CD4-positive, alpha-beta T cell treated with Interleukin-17A for 1 hour (primary cell): ENCODE data around the gene ATXN7L1.
"Not testable (repeated sequence)": the region's sequence is repeated elsewhere in the genome, so short reads cannot be mapped to it uniquely, and the experiment has no call there.

Experiments
- DNase-seq: peaks from one replicate; pipeline ENCODE4 v3.0.0-alpha.2; 2020

The ATXN7L1 gene

DNA sequence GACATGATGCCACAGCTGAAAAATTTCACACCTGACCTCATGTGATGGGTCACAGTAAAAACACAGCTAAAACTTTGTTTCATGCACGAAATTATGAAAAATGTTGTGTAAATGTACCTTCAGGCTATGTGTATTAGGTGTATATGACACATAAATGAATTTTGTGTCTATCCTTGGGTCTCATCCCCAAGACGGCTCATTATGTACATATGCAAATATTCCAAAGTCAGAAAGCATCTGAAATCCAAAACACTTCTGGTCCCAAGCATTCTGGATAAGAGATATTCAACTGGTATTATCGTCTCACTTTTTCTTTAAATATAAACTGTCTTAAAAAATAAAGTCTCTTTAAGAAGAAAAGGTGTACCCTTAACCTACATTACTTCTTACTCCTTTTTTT is 145.4 kb downstream of the ATXN7L1 start:
- DNase-seq = no peak

DNA sequence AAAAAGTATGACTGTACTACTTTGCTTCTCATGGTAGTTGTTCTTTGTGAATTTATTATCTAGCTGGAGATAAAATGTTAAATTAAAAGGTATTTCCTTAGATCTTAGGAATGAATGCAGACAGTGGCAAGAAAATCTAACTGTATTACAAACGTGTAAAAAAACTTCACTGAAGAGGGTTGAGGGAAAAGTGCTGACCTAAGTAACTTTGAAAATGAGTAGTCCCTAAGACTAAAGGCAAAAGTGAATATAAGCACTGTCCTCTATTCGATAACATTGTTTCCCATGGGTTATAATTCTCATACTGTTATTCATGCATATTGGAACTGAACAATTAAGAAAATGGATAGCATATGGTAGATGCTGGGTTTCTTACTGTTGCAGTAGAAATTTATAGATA is 148.4 kb downstream of the ATXN7L1 start:
- DNase-seq = no peak

DNA sequence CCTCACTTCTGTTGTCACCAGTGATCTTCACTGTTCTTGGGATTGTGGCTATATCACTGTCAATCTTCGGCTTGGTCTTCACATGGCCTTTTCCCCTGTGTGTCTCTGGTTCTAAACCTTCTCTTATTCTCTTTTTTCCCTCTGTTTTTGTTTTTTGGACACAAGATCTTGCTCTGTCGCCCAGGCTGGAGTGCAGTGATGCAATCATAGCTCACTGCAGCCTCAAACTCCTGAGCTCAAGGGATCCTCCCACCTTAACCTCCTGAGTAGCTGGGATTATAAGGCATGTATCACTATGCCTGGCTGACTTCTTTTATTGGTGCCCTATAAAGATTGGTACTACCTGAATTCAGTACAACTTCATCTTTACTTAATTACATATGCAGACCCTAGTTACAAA is 151.7 kb downstream of the ATXN7L1 start:
- no peak for DNase-seq

DNA sequence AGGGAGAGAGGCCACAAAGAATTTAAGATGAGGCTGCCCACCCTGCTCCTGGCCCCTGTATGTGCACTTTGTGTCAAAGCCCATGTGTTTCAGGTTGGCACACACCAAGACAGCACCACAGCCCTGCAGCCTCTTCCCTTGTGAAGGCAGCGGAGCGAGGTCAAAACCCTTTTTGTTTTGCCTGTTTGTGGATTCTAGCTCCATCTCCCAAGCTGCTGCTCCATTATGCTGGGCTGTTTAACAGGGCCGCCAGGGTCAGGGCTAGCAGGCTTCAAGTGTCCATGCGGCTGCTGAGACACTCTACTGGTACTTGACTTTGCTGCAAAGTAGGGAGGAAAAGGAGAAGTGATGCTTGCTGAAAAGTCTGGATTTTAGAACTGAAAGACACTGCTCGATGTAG is 152.8 kb downstream of the ATXN7L1 start:
- no peak for DNase-seq

DNA sequence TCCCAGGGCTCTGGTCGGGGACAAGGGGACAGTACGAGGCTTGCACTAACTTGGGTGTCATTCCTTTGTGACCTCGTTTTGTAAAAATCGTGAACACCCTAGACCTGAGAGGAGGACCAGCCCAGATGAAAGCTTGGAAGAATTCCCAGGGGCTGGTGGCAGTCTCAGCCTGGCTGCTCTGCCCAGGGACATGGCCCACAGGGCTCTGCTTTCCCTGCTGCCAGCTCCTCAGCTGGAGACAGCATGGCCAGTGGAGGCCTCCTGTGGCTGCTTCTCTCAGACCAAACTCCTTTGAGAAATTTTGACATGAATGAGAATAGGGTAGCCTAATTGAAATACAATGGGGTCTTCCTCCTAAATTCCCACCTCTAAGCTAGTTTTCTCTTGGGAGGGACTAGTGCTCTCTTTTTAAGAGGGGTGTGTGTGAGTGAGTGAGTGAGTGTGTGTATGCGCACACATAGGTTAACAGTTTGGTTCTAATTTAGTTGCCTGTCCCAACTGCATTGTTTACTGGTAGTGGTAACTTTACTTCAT is 154.8 kb downstream of the ATXN7L1 start:
- DNase-seq = no peak

DNA sequence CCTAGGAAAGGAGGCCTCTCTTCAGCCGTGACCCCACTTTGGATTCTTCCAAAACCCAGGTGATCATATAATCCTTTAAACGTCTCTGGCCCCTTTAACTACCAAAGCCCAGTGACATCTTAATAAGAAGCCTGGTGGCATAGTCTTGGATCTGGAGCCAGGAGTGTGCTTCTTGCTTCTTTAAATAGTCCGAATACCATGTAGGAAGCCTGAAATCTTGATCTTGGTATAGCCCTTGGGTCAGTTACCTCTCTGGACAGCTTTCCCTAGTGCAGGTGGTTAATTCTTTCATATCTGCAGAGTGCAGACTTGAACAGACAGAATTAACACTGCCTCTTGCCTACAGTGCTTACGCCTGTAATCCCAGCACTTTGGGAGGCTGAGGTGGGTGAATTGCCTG is 156.5 kb downstream of the ATXN7L1 start:
- no peak for DNase-seq

DNA sequence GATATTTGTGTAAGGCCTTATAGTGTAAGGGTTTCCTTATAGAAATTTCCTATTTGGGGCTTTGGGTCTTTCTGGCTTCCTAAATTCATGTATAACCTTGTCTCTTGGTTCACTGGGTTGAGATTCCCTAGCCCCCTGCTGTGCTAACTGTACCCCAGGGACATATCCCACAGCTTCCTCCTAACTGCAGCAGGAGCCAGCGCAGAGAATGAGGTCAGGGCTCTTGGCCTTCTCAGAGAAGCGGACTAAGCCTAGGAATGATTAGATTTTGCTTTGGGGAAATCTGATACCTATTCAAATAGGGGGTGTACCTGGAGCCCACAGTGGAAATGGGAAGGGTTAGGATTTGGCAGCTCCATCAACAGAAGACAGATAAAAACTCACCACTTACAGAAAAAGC is 157.0 kb downstream of the ATXN7L1 start:
- DNase-seq = no peak

DNA sequence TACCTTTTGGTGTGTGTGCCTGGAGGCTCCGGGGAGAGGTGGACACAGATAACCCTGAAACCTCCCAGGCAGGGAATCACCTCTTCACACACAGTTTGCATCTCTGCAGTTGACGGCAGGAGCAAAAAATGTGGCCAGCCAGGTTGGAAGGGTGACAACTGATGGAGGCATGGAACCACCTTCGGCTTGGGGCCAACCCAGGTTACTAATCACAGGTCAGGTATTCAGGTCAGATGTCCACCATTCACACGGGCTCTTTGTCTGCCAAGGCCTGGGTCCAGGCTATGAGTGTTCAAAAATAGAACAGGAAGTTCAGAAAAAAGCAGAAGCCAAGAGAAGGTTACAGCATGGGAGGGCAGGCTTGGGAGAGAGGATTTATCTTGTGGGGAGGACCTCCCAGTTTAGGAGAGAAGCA is 157.9 kb downstream of the ATXN7L1 start:
- no peak for DNase-seq

DNA sequence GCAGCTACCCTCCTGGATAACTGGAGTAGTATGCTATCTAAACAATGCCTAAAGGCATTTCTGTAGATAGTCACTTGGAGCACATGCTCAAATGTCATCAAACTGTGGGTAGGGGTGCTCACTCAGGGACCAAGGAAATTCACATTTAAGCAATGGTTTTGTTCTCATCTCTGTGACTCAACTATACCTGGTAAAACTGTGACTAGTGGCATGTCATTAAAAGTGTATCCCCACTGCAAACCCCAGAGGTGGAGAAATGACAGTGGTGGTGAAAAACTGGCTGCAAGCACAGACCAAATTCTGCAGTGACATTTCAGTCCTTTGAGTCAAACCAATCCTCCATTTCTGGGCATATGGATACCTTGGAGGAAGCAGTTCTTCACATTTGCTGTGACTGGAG is 160.9 kb downstream of the ATXN7L1 start:
- no peak for DNase-seq

DNA sequence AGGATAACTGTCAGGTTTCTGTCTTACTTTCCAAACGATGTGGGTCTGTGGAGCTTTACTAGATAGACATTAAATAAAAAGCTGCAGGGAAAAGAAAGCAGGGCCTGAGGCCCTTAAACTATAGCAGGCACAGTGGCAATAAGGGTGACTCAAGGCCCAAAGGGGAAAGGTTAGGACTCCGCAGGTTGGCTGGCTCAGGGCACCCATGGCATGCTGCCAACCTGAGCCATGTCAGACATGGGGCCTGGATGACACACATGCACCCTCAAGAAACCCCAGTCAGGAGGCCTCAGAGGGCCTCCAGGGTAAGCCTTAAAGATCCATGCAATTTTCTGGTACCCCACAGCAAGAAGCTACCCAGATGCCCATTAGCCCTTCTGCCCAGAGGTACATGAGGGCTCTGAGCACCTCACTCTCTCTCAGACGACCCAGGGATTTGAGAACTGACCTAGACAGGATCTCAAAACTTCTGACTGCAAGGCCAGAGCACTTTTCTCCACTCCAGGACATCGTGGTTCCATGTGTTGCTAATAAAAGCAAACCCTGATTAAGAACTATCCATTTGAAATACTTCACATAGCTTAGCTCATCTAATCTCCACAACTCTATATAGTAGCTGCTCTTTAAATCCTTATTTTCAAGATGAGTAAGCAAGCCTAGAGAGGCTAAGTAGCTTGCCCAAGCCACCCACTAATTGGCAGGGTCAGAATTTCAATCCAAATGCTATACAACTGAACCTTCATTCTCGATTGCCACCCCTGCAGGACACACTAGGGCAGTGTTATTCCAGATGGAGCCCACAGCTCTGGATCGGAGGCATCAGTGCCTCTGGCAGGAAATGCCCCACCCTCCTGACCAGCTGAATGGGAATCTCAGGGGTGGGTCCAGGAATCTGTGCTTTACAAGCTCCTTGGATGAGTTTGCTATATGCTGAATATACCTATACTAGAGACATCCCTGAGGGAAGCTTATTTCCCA is 162.6 kb downstream of the ATXN7L1 start:
- no peak for DNase-seq

DNA sequence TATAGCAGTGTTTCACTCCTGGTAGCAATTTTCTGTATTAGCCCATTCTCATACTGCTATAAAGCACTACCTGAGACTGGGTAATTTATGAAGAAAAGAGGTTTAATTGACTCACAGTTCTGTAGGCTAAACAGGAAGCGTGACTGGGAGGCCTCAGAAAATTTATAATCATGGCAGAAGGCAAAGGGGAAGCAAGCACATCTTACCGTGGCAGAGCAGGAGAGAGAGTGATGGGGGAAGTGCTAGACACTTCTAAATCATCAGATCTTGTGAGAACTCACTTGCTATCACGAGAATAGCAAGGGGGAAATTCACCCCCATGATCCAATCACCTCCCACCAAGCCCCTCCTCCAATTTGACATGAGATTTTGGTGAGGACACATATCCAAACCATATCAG is 163.5 kb downstream of the ATXN7L1 start:
- DNase-seq = no peak

DNA sequence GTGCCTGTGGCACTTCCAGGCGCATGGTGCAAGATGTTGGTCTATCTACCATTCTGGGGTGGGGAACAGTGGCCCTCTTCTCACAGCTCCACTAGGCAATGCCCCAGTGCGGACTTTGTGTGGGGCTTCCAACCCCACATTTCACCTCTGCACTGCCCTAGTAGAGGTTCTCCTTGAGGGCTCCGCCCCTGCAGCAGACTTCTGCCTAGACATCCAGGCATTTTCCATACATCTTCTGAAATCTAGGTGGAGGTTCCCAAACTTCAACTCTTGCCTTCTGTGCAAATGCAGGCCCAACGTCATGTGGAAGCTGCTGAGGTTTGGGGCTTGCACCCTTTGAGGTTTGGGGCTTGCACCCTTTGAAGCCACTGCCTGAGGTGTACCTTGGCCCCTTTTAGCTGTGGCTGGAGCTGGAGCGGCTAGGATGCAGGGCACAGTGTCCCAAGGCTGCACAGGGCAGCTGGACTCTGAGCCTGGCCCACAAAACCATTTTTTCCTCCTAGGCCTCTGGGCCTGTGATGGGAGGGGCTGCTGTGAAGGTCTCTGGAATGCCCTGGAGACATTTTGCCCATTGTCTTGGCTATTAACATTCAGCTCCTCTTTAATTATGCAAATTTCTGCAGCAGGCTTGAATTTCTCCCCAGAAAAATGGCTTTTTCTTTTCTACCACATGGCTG is 164.5 kb downstream of the ATXN7L1 start:
- DNase-seq = no peak

DNA sequence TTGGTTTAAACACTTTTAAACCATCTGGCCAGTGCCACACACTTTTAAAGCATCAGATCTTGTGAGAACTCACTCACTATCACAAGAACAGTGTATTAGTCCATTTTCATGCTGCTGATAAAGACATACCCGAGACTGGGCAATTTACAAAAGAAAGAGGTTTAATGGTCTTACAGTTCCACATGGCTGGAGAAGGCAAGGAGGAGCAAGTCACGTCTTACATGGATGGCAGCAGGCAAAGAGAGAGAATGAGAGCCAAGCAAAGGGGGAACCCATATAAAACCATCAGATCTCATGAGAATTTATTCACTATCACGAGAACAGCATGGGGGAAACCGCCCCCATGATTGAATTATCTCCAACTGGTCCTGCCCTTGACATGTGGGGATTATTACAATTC is 165.7 kb downstream of the ATXN7L1 start:
- not testable (repeated sequence) for DNase-seq

DNA sequence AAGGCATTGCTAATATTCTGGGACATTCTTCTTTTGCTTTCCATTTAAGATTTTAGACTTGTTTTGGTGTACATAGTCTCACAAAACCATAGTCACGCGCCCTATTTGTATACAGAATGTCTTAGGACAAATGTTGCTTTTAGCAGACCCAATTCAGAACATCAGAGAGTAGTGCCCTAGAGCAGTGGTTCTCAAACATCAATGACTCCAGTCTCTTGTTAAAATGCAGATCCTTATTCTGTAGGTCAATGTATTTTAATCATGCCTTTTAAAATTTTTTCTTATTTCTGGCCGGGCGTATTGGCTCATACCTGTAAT is 167.7 kb downstream of the ATXN7L1 start:
- DNase-seq = no peak

DNA sequence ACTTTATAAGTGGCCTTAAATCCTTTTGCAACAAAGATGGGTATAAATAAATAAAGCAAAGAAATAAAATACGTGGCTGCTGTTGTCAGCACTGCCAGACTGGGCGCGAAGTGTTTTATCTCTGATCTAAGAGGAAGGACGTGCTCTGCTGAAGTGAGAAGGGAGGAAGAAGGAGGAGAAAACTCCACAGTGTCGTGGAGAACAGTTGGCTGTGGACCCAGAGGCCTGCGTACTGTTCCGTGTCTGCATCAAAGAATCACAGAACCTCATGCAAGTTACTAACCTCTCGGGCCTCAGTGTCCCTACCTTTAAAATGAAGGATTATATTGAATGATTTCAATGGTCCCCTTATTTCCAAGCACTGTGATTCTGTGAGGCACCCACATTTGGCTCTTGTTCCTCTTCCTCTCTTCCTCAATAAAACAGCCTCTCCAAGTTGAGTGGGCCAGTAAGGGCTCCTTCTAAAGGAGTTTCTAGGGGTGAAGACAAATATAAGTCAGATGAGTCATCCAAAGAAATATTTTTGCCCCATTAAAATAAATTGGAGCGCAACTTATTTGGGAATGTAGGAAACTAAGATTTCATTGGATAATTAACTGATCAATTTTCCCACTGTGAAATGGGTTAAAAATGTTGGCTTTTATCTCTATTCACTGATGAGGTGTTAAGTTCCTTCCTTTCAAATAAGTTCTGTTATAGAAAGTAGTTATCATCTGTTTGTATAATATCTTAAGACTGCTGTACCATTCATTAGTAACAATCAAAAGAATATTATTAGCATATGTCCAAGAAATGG is 168.2 kb downstream of the ATXN7L1 start:
- peak; percentile 24 for DNase-seq

DNA sequence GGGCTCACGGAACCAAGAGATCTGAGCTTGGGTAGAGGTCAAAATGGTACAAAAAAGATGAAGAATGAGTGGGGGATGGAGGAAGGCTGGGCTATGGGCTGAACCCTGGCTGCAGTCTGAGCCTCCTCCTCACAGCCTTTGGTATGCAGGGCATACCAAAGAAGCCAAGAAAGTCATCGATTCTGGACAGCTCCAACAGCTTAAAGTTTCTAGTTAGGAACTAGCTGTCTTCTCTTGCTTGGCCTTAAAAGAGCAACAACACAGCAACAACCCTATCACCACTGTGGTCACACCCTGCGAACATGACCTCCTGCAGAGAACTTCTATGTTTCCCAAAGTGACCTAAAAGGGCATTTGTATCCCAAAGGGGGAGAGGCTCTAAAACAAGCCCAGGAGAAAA is 169.0 kb downstream of the ATXN7L1 start:
- no peak for DNase-seq

DNA sequence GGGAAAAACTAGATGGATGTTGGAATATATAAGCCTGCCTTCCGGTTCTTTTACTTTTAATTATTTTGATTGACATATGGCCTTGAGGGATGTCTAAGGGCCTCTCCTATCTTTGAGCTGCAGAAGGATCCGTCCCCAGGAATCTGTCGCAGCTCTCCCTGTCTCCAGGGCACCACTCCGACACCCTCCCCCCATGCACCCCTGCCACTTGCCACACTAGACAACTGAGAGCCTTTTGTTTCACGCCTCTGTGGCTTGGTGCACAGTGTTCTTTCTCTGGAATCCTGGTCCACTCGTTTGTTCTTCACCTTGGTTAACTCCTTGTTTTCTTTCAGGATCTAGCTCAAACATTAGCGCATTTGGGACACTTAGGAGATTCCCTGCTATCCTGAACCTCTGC is 171.0 kb downstream of the ATXN7L1 start:
- DNase-seq = no peak

DNA sequence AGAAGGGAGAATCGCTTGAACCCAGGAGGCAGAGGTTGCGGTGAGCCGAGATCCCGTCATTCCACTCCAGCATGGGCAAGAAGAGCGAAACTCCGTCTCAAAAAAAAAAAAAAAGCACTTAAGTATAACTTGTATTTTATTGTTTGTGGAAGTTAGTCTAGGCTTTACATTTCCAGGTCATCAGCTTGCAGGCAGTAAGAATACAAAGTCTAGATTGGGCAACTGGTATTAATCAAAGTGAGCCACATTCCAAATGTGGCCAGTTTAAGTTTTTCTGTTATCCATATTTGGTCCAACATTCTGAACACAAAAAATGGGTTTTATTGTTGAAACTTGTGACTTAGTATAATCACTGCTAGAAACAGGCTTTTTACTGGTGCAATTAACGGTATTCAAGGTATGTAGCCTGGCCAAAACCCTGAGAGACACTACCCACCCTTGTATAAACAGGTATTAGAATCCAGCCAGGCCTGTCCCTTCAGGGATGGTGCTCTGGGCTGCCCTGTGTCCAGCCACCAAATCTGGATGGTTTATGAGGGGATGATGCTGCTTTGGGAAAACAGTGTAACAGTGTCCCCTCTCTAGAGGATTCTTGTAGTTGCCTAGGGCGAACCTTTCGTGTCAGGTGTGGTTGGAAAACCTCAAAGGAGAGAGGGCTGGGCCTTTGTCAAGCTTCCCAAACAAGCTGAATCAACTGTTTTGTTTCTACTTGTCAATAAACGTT is 173.0 kb downstream of the ATXN7L1 start:
- no peak for DNase-seq

DNA sequence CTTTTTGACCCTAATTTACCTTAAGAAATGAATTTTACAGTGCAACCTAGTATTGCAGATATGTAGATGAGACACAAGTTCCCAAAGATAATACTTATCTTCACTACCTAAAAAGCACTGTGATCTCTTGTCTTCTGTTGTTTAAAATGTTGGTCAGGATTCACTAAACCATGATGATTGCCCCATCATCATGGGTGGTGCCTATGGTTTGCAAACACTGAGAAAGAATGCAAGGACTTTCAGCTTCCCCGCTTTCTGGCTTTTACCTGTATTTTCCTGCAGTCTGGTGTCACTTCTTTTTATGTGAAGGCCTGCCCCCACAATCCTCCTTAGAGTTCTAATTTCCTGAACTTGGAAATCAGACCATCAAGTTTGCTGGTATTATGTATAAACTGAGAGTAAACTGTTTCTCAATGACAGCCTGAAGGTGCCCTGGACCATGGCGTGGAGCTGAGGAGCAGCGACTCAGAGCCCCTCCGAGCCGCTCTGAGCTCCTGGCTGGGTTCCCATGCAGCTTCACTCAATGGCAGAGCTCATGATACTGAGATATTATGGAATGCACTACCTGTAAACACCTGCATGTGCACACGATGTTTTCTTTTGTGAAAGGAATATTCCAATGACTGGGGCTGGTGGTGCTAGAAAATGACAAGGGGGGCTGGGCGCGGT is 176.7 kb downstream of the ATXN7L1 start:
- DNase-seq = no peak

DNA sequence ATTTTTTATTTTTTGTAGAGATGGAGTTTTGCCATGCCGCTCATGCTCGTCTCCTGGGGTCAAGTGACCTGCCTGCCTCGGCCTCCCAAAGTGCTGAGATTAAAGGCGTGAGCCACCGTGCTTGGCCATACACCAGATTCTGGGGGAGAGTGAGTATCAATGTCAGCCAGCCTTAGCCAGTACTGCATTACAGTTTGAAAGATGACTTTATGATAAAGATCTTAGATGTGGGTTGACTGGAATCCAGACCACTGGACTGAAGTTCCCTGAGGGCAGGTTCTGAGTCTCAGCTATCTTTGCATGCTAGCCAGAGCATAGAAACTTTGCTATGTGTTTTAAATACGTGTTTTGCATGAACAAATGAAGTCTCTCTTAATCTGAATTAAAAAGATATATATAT is 177.9 kb downstream of the ATXN7L1 start:
- no peak for DNase-seq

DNA sequence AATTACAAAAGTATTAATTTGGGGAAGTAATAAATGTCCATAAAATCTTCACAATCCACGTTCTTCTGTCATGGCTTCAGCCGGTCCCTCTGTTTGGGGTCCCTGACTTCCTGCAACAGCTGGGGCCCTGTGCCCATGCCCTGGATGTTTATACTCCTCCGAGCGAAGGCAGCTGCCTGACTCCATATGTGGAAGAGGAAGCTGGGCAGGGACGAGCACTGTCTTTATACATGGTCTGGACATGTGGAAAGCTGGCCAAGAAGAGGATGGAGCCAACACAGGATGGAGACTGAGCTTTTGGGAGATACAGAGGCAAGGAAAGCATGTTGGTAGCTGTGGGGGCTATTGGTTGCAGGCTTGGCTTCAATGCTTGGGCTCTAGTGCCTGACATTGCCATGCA is 178.6 kb downstream of the ATXN7L1 start:
- DNase-seq = no peak

DNA sequence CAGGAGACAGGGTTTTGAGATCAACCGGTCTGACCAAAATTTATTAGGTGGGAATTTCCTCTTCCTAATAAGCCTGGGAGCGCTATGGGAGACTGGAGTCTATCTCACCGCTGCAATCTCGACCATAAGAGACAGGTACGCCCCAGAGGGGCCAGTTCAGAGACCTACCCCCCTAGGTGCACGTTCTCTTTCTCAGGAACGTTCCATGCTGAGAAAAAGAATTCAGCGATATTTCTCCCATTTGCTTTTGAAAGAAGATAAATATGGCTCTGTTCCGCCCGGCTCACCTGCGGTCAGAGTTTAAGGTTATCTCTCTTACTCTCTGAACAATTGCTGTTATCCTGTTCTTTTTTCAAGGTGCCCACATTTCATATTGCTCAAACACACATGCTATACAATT is 179.2 kb downstream of the ATXN7L1 start:
- DNase-seq = not testable (repeated sequence)
